Suprapubic skin (tissue), 3 donors: ENCODE measurements around the gene GJB4.

Experiments
- CTCF ChIP-seq, 2 donors: fragments of 200-600 bp in 1 of 2; fragments of 450-650 bp in 1 of 2; sonication (generic) in 1 of 2; IDR thresholded peaks; one replicate each; pipeline ENCODE4 v1.5.1; 2016 to 2019; ENCODE audit warnings: antibody characterized with exemption in 2 of 2, mild to moderate bottlenecking in 1 of 2, moderate library complexity in 1 of 2
- EP300 ChIP-seq: sonication (generic); formaldehyde crosslinking; IDR thresholded peaks from one replicate; pipeline ENCODE4 v1.6.1; 2017; ENCODE audit warnings: antibody characterized with exemption
- POLR2A ChIP-seq, 2 donors: fragments of 450-650 bp; IDR thresholded peaks; one replicate each; pipeline ENCODE4 v1.6.1; 2017; ENCODE audit warnings: antibody characterized with exemption in 2 of 2, mild to moderate bottlenecking in 2 of 2, moderate library complexity in 2 of 2

DNA sequence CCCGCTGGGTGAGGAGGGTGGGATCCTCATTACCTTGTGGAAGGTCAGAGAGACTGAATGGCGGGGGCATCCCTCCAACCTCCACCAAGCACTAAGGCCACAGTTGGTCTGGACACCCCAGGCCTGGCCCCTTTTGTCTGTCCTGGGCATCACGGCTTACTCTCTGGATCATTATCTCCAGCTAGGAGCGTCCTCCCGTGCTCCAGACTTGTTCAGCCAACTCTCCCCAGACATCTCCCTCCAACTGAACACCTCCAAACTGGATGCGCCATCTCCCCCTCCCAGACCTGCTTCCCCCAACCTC lies 11.9 kb upstream of the GJB4 start:
- no peak for TF ChIP-seq POLR2A (IDR thresholded peaks at IDR 0.05)
- TF ChIP-seq CTCF (IDR thresholded peaks at IDR 0.05) = no peak
- no peak for TF ChIP-seq EP300
